ENCODE results near the gene CTNNA1.
"Not testable (repeated sequence)": the region's sequence is repeated elsewhere in the genome, so short reads cannot be mapped to it uniquely, and the experiment has no call there.

The CTNNA1 gene

GRCh38 chr5:138819081-138819480 lies 65.9 kb downstream of the CTNNA1 start:
- no peak for DNase-seq

GRCh38 chr5:138820695-138821094 lies 67.5 kb downstream of the CTNNA1 start:
- DNase-seq: no peak

- DNase-seq: no peak
Measured at GRCh38 chr5:138824516-138824915, 71.3 kb downstream of the CTNNA1 start.

- DNase-seq: peak; percentile 21
Measured at GRCh38 chr5:138824924-138825863, 72.0 kb downstream of the CTNNA1 start.

GRCh38 chr5:138828556-138828955 lies 75.3 kb downstream of the CTNNA1 start:
- no peak for DNase-seq

- DNase-seq: no peak
Measured at GRCh38 chr5:138829341-138829740, 76.1 kb downstream of the CTNNA1 start.

- DNase-seq: no peak
Measured at GRCh38 chr5:138831703-138832102, 78.5 kb downstream of the CTNNA1 start.

GRCh38 chr5:138832218-138832617 lies 79.0 kb downstream of the CTNNA1 start:
- no peak for DNase-seq

GRCh38 chr5:138833080-138833479 lies 79.9 kb downstream of the CTNNA1 start:
- DNase-seq: no peak

GRCh38 chr5:138833726-138834480 lies 80.7 kb downstream of the CTNNA1 start:
- DNase-seq: no peak

GRCh38 chr5:138834853-138835252 lies 81.6 kb downstream of the CTNNA1 start:
- not testable (repeated sequence) for DNase-seq

GRCh38 chr5:138837160-138837559 lies 83.9 kb downstream of the CTNNA1 start:
- DNase-seq: no peak

- DNase-seq: no peak
Measured at GRCh38 chr5:138840103-138840502, 86.9 kb downstream of the CTNNA1 start.

- DNase-seq: no peak
Measured at GRCh38 chr5:138841531-138841930, 88.3 kb downstream of the CTNNA1 start.

- no peak for DNase-seq
Measured at GRCh38 chr5:138843316-138844124, 90.3 kb downstream of the CTNNA1 start.

GRCh38 chr5:138844125-138844461 lies 90.9 kb downstream of the CTNNA1 start:
- no peak for DNase-seq

- DNase-seq: no peak
Measured at GRCh38 chr5:138844812-138845513, 91.7 kb downstream of the CTNNA1 start.

- no peak for DNase-seq
Measured at GRCh38 chr5:138849439-138849838, 96.2 kb downstream of the CTNNA1 start.

GRCh38 chr5:138849882-138850281 lies 96.7 kb downstream of the CTNNA1 start:
- no peak for DNase-seq

GRCh38 chr5:138850865-138851435 lies 97.7 kb downstream of the CTNNA1 start:
- DNase-seq: no peak

- no peak for DNase-seq
Measured at GRCh38 chr5:138853132-138853531, 99.9 kb downstream of the CTNNA1 start.

- DNase-seq: no peak
Measured at GRCh38 chr5:138867011-138867410, 113.8 kb downstream of the CTNNA1 start.
